GM19463 (cell line): ENCODE results near the gene DUSP2.

Experiments
- ATAC-seq: cut with Tn5 transposase; IDR thresholded peaks from one replicate; pipeline ENCODE4 v1.9.1; 2021; ENCODE audit warnings: mild to moderate bottlenecking, moderate library complexity; ENCODE audit not compliant: unreplicated experiment

Gene DUSP2

DNA sequence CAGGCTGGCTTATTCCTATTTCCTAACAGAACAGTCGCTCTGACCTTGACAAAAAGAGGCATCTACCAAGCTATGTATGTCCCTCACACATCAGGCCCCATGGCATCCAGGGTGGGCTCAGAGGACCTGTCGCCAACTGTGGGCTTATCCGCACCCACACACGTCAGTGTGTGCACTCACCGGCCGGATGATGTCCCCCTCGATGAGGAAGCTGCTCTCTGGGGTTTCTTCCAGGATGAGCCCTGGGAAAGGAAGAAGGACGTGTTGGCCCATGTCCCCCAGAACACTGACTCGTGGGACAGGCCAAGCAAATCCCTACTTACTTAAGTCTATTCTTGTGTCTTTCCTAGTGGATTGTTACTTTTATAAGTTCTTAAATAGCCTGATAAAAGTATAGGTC is 10.1 kb downstream of the DUSP2 start:
- ATAC-seq: no peak

DNA sequence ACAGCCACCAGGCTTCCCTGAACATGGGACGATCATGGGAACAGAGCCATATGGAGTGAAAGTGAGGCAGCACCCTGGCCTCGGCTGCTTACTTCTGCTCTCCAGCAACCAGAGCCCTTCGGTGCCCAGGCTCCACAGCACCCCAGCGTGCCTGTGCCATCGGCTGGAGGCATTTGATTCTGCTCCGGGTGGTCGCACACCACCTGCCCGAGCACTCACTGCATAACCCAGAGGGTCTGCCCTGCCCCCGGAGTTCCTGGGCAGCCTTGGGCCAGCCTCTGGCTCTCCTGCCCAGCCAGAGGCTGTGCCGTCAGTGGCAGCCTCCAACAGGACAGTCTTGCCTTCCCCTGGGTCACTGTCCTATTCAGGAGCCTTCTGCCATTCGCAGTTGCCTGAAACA is 10.8 kb downstream of the DUSP2 start:
- no peak for ATAC-seq

DNA sequence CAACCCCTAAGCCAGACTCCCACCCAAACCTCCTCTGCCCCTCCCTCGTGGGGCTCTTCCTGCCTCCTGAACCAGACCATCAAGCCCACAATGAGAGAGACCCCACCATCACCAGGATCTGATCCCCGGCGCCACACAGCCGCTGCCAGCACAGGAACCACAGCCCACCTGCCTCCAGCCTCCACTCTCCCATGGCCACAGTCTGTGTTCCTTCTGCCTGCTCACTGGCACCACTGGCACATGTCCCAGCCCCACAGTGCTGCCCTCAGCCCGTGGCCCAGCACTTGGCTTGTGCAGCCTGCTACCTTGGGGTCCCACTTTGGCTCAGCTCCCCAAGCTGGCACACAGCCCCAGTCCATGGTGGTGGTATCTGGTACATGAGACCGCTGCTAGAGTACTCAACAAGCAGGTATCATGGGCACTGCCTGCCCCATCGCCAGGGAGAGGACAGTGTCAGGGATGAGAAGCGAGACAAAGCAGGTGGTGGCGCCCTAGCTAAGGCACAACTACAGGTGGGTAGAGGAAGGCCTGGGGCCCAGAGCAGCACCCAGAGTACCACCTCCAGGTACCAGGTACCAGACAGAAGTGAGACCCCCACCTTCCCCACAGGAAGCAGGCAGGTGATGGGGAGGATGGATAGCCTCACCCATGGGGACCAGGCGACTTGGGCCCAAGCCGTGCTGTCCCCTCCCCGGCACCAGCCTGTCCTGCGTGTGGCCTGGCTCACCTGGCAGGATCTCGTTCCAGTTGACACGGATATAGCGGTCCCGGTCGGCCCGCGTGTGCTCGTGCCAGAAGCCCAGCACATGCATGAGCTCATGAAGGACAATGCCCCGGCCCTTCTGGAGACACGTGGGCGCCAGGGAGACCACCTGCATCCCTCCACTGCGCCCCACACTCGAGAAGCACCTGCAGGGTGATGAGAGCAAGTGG is 13.2 kb downstream of the DUSP2 start:
- ATAC-seq: no peak

DNA sequence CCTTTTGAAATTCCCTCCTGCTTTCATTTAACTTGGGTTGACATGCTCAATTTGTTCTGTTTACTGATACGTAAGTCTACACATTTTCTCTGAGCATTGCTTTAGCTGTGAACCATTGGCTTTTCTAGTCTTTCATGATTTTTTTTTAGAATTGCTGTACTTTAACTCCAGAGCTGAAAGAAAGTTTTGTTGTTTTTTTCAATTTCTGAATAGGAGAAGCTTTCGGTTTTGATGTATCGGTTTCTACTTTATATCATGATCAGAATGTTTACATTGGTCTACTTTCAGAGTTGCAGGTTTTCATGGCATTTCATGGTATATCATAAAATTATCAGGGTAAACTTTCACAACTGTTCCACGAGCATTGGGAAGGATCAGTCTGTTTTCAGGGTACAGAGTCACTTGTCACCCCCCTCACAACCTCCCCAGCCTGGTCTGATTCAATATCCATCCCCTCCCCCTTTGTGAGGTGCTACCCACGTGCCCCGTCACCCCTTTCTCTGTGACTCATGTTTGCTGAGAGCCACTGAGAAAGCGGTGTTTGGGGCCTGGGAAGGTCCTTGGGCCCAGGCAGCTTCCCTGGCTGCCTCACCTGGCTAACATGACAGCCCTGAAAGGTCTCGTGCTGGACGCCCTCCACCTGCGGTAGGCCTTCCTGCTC is 14.0 kb downstream of the DUSP2 start:
- no peak for ATAC-seq

DNA sequence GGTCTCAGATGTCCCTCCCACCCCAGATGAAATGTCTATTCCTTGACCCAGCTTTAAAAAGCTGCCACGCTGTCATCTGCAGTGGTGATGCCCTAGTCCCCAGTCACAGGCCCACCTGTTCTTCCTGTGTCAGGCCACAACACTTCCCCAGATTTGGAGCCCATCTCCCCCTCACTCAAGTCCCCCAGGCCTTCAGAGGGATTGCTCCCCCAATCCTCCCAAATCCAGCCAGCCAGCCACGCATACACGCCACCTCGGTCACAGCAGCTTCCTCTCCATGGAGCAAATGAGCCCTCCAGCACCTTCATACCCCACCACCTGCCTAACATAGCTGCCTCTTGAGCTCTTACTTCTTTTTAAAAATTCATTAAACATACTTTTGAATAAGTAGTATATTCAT is 14.8 kb downstream of the DUSP2 start:
- ATAC-seq: no peak

DNA sequence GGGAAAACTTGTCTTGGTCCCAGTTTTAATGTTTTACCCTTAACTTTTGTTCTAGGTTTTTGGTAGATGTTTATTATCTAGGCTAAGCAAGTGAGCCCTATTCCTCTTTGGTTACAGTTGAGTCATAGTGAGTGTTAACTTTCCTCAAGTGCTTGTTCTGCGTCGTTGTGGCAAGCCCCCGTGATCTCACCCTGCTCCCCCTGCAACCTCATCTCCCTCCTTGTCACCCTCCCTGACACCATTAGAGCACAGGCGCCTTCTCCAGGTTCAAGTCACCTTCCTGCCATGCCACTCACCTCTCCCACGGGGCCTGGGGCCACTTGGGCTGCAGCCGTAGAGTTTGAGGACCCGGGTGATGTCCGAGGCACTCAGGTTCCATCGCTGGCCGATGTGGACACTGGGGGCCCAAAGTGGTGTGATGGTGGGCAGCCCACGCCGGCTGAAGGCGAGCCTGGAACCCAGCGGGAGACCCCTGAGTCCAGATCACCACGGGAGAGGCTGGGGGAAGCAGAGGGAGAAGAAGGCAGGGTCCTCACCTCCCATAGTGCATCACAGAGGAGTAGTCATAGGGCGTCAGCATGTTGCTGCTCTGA is 15.6 kb downstream of the DUSP2 start:
- no peak for ATAC-seq

DNA sequence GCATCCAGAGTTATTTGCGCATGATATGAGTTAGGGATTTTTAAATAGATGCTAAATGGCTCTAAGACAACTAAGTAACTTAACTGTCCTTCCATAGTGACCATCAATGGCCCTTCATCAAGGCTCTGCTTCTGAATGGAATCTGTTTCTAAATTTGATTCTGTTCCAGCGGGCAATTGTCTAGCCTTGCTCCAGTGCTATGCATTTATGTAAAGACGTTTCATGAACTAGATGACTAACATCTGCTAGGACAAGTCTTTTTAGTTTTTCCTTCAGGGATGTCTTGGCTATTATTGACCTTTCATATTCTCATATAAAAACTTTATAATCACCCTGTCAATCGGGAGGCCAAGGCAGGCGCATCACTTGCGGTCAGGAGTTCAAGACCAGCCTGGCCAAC is 16.8 kb downstream of the DUSP2 start:
- ATAC-seq: no peak

DNA sequence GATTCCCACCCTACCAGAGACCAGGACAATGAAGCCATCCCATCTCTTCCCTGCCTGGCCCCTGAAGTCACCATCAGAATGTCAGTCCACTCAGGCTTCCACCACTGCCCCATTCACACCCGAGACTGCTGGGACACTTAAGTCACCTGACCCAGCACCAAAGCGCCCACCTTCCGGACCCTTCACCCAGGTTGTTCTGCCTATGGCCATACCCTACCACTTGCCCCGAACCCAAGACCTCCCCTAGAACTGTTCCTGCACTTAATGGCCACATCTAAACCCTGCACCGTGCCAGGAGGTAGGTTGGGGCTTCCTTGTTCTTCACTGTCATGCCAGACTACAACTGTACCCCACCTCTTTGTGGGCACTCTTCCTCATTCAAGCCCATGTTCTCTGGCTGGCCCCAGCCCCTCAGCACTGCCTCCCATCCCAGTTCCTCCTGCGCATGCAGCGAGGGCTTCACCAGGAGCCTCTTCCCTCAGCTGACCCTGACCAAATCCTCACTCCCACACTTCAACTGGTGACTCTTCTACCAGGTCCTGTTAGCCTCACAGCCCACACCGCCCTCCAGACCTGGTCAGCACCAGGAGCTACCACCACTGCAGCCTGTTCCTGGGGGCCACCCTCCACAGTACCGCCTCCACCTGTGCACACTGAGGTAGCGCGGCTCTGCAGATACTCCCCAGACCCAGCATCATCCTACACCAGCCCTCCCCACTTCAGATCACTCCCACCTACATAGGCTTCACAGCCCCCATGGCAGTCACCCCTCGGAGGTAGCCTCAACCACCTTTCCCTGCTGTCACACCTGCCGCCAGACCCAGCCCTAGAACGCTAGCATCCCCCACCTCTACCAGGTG is 20.6 kb downstream of the DUSP2 start:
- no peak for ATAC-seq

DNA sequence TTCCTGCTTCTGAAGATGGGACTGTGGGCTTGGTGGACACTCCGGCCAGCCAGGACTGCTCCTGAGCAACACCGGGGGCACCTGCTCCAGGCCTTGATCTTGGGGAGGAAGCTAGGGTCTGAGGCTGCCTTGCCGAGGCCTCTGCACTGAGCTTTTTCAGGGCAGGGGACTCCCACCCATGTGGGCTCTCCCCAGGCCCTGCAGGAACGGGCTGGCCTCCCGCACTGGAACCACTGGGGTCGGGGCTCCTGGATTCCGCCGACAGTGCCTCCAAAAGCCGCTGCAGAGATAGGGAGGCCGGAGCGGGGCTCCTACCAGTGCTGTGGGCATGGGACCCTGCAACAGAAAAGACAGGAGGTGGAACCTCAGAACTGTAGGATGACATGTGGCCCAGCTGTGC is 21.3 kb downstream of the DUSP2 start:
- no peak for ATAC-seq

DNA sequence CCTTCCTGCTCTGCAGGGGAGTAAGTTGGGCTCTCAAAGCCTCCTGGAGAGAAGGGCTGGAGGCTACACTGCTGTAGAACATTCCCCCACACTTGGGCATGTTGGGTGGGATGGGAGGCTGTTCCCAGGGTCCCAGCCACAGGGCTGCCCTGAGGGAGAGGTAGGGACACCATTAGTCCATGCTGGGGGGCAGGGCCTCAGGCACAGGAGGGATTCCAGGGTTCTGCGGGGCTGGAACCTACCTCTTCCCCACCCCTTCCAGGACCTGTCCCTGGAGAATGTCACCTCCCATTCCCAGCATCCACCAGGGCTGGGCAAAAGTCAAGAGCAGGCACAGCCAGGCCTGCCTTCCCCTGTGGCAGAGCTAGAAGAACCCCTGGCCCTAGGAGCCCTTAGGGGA is 21.9 kb downstream of the DUSP2 start:
- no peak for ATAC-seq

DNA sequence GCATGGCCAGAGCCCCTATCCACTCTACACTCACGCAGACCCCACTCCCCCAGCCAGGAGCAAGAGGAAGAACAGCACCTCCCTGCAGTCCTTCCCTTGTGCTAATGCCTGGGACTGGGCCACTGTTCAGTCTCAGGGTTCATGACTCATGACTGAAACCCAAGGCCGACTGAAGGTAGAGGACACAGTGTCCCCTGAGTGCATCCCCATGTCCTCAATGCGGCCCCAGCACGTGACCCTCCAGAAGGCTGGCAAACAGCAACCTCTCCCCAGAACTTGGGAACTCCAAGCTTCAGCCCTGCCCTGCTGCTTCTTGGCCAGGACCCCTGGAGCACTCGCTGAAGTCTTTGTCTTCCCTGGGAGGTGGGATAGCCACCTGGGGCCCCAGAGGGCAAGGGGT is 22.8 kb downstream of the DUSP2 start:
- no peak for ATAC-seq

DNA sequence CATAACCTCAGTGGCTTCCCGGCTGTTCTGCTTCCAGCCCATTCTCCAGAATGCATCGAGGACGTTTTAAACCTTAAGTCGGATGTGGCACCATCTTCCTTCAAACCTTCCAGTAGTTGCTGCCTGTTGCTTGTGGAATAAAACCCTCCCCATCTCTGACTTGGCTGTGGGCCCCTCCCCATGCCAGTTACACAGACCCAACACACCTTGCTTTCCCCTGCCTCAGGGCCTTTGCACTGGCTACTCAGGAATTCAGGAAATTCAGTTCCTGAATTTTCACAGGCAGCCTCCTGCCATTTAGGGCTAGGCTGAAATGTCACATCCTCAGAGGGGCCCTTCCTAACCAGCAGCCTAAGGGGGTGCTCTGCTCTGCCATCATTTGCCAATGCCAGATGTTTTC is 23.8 kb downstream of the DUSP2 start:
- no peak for ATAC-seq

DNA sequence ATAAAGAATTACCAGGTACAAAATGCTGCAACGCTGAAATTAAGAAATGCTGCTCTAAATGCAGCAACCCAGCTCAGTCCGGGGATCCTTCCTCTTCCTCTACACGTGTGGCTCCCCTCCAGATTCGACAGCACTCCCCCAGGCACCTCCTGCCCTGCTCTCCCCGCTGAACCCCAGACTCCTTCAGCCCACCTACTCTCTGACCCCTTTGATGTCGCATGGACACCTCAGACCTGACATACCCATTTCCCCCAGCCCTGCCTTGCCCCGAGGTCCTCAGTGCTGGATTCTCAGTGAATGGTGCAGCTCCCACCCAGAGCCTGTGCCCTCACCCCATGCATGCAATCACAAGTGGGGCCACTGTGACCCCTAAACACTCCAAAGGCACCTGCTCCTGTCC is 24.2 kb downstream of the DUSP2 start:
- ATAC-seq: no peak

DNA sequence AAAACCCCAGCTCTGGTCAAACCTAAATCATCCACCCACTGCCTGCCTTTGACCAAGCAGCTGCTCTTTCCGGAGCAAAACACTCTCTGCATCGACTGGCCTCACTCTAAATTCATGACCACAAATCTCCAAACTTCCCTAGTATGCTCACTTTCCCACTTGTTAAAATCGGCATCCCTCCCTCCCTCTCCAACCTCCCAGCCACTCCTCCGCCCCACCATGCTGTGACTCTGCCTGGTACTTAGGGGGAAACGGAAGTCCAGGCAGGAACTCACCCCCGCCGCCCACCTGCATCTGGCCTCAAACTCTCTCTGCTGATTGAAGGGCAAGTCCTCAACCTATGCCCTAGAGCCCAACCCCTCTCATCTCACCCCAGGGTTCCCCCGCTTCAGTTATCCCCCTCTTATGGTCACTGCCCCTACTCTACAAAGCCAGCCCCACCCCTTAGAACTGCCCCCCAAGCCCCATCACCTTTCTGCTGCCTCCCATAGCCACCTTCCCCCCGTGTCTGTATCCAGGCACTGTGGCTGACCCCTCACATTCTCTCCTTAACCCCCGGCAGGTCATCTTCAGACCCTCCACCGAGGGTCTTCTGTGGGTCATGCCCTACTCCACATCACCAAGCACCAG is 25.0 kb downstream of the DUSP2 start:
- no peak for ATAC-seq

DNA sequence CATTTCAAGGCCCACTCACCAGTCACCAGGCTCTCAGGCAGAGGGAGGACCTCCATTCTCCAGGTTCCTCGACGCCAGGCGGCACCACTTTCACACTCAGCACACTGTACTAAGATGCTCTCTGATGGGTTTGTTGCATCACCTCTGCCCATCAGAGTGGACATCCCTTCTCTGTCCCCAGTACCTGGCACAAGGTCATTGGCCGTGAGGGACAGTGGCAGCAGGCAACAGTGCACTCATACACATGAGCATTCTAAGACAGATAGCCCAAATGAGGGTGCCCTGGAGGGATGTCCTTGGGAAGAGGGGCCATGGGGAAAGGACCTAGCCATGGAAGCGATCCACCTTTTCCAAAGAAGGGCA is 25.9 kb downstream of the DUSP2 start:
- ATAC-seq: no peak

DNA sequence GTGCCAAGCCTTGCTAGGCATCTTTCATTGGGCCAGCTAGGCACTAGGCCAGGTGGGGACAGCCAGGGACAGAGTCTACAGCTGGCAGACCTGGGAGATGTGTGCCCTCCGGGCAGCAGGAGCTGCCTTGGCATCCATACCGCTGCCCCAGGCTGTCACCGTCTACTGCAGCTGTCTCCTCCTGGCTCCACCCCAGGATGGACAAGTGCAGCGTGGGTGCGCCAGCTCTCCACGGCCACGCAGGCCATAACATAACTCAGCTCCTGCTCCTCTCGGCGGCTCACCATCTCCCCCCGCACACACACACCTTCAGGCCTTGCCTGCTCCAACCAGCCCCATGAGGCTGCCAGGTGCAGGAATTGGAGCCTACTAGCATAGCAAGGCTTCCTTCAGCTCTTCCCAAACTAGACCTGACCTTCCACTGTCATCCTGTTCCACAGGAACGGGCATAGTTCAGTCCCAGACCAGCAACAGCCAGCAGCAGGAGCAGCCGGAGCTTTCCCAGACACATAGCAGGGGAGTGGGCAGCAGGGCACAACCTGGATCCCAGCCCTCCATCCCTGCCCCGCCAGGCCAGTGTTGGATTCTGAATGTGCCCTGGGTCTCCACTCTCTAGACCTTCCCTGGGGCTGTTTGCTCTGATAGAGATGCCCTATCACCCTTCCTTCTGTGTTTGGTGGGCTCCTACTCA is 26.4 kb downstream of the DUSP2 start:
- ATAC-seq: no peak

DNA sequence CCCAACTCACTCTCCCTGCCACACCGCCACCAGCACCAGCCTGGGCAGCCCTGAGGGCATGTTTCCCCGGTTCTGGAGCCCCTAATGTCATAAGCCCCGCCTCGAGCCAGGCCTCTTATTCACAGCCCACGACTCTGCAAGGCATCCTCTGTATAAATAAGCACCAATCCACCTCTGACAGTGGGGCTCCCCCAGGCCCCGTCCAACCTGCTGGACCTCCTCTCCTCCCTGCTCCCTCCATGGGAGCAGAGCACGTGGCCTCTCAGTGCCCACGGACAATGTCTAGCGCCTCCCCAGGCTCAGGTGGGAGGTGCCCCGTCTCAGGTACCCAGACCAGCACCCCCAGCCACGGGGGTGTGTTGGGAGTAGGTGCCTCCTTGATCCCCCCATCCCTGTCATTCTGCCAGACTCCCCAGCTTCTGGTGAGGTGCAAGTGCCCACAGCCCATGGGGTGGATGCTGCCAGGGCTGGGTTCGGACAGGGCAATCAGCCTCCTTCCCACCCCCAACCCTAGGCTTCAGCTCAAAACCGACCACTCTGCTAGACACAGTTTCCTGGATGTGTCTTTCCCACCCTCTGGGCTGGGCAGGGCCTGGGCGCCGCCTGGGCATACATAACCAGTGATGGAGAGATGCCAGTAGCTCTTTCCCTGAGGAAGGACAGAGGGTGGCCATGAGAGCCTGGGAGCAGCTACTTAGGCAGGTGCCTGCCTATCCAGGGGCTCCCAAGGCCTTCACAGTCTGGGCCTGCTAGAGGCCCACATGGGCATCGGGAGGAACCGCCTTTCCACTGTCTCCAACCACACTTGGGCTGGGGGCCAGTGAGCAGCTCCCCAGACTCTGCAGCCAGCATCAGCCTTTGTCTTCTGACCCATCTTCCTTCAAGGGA is 27.3 kb downstream of the DUSP2 start:
- ATAC-seq: no peak

DNA sequence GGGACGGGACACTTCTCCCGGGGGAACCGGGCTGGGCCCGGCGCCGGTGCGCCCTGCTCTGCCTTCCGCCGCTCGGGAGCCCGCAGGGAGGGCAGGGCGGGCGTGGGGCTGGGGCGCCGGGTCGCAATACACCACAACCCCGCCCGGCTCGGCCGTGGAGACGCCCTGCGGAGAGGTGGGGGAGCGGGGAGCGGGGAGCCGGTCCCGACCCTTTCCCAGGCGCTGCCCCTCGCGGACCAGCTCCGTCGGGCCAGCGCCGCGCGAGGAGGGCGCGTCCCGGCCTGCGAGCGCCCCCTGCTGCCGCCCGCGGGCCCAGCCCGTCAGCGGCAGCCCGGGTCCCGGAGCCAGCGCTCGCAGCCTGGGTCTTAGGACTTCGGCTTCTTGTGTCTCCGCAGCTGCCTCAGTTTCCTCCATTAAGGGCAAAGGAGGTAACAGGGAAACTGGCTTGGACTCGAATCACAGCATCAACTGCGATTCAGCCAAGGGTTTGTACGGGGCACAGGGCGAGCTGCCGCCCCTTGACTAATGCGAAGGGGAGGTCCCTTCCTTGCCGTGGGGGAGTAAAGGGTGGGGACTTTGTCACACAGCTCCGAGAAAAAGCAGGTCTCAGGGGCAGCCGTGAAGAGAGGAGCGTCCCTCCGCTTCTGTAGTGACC is 28.2 kb downstream of the DUSP2 start:
- peak; percentile 81 for ATAC-seq

DNA sequence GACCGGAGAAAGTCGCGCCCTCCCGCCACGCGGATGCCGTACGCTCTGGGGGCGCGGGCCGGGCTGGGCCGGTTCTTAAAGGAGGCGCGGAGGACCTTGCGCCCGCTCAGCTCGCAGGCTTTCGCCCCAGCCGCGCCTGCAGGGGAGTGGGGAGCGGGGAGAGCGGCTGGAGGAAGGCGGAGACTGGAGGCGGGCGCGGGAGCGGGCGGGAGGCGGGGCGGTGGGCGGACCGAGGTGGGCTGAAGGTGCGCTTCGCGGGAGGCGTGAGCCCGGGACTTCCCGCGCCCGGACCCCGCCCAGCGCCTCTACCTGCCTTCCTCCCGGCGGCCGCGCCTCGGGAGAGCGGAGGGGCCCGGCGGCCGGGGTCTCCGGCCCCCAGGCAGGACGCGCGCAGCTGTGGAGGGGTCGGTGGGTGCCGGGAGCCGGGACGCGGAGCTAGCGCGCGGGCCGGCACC is 28.8 kb downstream of the DUSP2 start, which contains the start of gene ADRA2B:
Gene ADRA2B (minus strand): TSS at position 148 of the 455 bp plus-strand sequence. CDS start 422 bp downstream, outside the sequence.
- ATAC-seq: peak; percentile 44
